ENCODE results near the gene PPWD1.

GRCh38 chr5:65555287-65555686 is 7.8 kb upstream of the PPWD1 start:
- TF ChIP-seq CTCF (IDR thresholded peaks at IDR 0.05) (no peak), EZH2phosphoT487 (IDR thresholded peaks at IDR 0.05; ENCODE audit: borderline replicate concordance, low read depth) (no peak), REST (IDR thresholded peaks at IDR 0.05; ENCODE audit: low read depth, low read length) (no peak), POLR2AphosphoS5 (IDR thresholded peaks at IDR 0.05; ENCODE audit: low read depth, low read length) (no peak), PBX3 (IDR thresholded peaks at IDR 0.05) (no peak), YY1 (IDR thresholded peaks at IDR 0.05; ENCODE audit: low read depth) (no peak), ELF1 (IDR thresholded peaks at IDR 0.05) (no peak), MXI1 (IDR thresholded peaks at IDR 0.05; ENCODE audit: low read depth, low read length) (no peak)
